Measurements from ENCODE around the gene UBN2.
"Not testable (repeated sequence)": the region's sequence is repeated elsewhere in the genome, so short reads cannot be mapped to it uniquely, and the experiment has no call there.

Gene UBN2

GRCh38 chr7:139230774-139231512 is at the start of gene UBN2:
UBN2 (plus strand) TSS chr7:139231237; CDS start chr7:139231485, 248 bp downstream.
- peak; percentile 66 to 77 (median 70) for DNase-seq

- DNase-seq, result no peak
These were observed 49.6 kb upstream of the UBN2 start for GRCh38 chr7:139181404-139181803.

- DNase-seq, result no peak
These were observed 48.7 kb upstream of the UBN2 start for GRCh38 chr7:139182363-139182762.

- no peak for DNase-seq
These were observed 47.8 kb upstream of the UBN2 start for GRCh38 chr7:139183251-139183650.

- no peak for DNase-seq
These were observed 47.1 kb upstream of the UBN2 start for GRCh38 chr7:139183878-139184338.

GRCh38 chr7:139186146-139186545 is 44.9 kb upstream of the UBN2 start:
- no peak for DNase-seq

- DNase-seq, result no peak
These were observed 41.7 kb upstream of the UBN2 start for GRCh38 chr7:139189357-139189756.

GRCh38 chr7:139192014-139192706 is 38.9 kb upstream of the UBN2 start:
- no peak for DNase-seq

GRCh38 chr7:139200382-139200781 is 30.7 kb upstream of the UBN2 start:
- no peak for DNase-seq

GRCh38 chr7:139203992-139204391 is 27.0 kb upstream of the UBN2 start:
- DNase-seq, result no peak

- no peak for DNase-seq
These were observed 25.2 kb upstream of the UBN2 start for GRCh38 chr7:139205843-139206242.

- no peak for DNase-seq
These were observed 18.9 kb upstream of the UBN2 start for GRCh38 chr7:139212133-139212532.

- not testable (repeated sequence) for DNase-seq
These were observed 17.5 kb upstream of the UBN2 start for GRCh38 chr7:139213489-139213888.

- DNase-seq, result no peak
These were observed 12.9 kb upstream of the UBN2 start for GRCh38 chr7:139218173-139218572.

- no peak for DNase-seq
These were observed 6.8 kb upstream of the UBN2 start for GRCh38 chr7:139224219-139224618.

- not testable (repeated sequence) for DNase-seq
These were observed 6.2 kb upstream of the UBN2 start for GRCh38 chr7:139224836-139225235.

- DNase-seq, result not testable (repeated sequence)
These were observed 5.5 kb upstream of the UBN2 start for GRCh38 chr7:139225286-139226157.

GRCh38 chr7:139226158-139226515 is 4.9 kb upstream of the UBN2 start:
- DNase-seq, result not testable (repeated sequence)

GRCh38 chr7:139226988-139227488 is 4.0 kb upstream of the UBN2 start:
- DNase-seq, result not testable (repeated sequence)

- DNase-seq, result no peak
These were observed 1.0 kb upstream of the UBN2 start for GRCh38 chr7:139230023-139230422.

GRCh38 chr7:139230484-139230773 is 608 bp upstream of the UBN2 start:
- DNase-seq, result no peak

GRCh38 chr7:139231513-139232376 is 708 bp downstream of the UBN2 start:
- peak in 1 of 4 experiments; percentile 11 for DNase-seq
